Stimulated activated CD4-positive, alpha-beta T cell treated with anti-CD3 and anti-CD28 coated beads, TNF-alpha, amount 100 ng/mL, for 1 hour (primary cell): ENCODE data around the gene MYCBPAP.

Experiments
- DNase-seq, 3 donors: peaks; one replicate each; pipeline ENCODE4 v3.0.0-alpha.2; 2020; ENCODE audit warnings: low read depth in 3 of 3, low spot score in 1 of 3

MYCBPAP gene

DNA sequence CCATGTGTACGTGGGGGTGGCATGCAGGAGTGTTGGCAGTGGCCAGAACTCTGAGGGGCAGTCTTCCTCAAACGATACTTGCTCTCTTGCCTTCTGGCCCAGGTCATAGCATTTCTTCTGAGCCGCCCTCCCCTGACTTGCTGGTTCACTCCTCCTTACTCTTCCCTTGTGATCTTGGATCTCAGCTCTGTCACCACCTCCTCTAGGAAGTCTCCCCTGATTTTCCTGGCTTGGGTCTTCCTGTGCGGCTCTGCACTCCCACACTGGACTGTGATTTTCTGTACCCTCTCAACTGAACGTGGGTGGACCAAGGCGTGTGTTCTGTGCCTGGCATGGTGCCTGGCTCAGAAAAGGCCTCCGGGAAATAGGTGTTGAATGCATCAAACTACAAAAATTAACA lies 27.2 kb downstream of the MYCBPAP start:
- DNase-seq = no peak

DNA sequence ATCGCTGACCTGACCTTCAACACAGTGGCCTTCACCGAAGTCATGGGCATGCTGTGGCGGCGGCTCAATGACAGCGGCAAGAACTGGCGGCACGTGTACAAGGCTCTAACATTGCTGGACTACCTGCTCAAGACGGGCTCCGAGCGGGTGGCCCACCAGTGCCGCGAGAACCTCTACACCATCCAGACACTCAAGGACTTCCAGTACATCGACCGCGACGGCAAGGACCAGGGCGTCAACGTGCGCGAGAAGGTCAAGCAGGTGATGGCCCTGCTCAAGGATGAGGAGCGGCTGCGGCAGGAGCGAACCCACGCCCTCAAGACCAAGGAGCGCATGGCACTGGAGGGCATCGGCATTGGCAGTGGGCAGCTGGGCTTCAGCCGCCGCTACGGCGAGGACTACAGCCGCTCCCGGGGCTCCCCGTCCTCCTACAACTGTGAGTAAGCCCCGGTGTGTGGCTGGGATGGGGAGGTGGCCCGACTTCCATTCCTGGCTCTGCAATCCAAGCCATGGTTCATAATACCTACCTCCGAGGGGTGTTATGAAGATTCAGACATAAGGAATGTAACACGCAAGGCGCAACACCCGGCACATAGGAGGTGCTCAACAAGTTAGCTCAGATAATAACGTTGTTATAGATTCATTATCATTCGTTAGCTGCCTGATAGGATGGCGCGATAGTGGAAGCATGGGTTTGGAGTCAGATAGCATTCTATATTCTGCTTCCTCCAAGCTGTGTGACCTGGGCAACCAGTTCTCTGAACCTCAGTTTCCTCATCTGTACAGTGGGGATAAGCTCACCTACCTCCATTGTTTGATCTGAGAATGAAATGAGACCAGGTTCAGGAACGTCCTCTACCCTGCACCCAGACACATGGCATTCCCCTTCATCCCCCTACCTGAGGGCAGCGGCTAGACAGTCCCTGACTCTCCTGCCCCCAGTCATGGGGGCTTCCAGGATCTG lies 28.7 kb downstream of the MYCBPAP start:
- no peak for DNase-seq

DNA sequence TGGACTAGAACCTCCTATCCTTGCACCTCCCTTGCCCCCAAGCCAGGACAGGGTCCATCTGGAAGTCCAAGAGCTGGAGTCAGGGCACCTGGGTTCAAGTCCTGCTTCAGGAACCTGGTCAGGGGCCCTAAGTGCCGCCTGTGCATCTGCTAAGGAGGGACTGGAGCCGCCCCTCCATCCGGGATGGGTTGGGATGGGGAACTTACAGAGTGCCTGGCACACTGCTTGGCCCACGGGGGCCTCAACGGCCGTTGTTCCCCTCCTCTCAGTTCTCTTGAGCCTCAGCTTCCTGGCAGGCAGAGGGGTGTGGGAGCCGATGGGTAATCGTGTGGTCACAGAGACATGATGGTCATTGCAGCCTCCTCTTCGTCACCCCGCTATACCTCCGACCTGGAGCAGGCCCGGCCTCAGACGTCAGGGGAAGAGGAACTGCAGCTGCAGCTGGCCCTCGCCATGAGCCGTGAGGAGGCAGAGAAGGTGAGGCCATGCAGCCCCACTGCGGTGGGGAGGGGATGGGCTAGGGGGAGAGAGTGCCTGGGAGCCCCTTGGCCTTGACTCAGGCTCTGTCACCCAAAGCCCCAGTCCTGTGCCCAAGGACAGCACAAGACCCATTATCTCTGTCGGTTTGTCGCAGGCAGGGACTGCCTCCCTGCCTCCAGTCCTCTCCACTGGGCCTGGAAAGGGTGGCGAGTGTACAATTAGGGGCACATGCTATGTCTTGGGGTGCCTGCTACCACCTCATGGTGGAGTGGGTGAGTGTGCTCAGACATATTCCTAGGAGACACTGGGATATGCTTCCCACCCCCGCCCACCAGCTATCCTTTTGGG lies 29.7 kb downstream of the MYCBPAP start:
- DNase-seq = no peak

- DNase-seq = no peak
Measured at GRCh38 chr17:50538549-50539410, 30.5 kb downstream of the MYCBPAP start.

DNA sequence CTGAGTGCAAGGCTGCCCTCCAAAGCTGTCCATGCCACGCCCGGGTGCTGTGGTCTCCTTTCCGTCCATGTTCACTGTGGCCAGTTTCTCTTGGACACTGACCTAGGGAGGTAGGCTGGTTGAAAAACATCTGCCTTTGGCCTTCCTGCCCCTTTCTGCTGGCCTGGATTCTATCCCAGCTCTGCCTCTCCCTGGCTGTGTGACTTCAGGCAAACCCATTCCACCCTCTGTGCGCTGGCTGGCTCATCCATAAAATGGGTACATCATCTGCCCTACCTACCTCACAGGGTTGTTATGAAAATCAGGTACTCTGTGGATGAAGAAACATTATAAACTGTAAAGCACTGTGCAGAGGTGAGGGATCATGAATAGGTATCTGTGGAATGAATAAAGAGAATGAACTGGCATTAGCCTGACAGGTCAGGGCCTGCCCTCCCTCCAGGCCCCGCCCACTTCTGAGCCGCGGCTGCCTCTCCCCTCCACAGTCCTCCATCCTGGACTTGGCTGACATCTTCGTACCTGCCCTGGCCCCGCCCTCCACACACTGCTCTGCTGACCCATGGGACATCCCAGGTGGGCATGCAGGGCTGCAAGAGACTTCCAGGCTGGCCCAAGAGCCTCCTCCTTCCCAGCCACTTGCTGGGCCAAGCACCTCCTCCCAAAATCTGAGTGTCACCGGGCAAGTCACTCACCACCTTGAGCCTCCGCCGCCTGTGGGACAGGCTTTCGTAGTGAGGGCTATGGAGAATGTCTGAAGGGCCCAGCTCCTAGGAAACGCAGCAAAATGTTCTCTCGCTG lies 31.7 kb downstream of the MYCBPAP start:
- DNase-seq = no peak

DNA sequence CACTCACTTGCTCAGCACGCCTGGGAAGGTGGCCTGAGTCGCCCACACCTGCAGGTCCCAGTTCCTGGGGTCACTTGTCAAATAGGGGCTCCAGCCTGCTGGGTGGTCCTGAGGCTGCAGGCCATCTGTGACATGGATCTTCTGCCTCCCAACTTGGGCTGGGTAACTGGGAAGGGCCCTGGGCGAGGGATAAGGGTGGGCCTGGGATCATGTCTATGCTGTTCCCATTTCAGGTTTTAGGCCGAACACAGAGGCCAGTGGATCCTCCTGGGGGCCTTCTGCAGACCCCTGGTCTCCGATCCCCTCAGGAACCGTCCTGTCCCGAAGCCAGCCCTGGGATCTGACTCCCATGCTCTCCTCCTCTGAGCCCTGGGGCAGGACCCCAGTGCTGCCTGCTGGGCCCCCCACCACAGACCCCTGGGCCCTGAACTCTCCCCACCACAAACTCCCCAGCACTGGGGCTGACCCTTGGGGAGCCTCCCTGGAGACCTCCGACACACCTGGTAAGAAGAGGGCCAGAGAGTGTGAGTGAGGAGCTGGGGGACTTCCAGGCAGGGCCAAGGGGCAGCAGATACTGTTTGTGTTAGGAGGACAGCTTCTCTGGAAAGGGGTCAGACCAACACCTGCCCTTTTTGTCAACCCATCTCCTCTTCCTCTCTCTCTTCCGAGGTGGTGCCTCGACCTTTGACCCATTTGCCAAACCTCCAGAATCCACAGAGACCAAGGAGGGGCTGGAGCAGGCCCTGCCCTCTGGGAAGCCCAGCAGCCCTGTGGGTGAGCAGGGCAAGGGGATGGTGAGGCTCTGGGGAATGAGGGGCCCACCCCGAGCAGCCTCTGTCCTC lies 32.5 kb downstream of the MYCBPAP start:
- DNase-seq = no peak

DNA sequence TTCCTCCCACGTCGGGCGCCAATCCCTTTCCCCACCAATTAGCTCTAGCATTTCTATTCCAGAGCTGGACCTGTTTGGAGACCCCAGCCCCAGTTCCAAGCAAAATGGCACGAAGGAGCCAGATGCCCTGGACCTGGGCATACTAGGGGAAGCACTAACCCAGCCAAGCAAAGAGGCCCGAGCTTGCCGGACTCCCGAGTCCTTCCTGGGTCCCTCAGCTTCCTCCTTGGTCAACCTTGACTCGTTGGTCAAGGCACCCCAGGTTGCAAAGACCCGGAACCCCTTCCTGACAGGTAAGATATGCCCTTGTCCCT lies 33.1 kb downstream of the MYCBPAP start:
- DNase-seq = no peak

DNA sequence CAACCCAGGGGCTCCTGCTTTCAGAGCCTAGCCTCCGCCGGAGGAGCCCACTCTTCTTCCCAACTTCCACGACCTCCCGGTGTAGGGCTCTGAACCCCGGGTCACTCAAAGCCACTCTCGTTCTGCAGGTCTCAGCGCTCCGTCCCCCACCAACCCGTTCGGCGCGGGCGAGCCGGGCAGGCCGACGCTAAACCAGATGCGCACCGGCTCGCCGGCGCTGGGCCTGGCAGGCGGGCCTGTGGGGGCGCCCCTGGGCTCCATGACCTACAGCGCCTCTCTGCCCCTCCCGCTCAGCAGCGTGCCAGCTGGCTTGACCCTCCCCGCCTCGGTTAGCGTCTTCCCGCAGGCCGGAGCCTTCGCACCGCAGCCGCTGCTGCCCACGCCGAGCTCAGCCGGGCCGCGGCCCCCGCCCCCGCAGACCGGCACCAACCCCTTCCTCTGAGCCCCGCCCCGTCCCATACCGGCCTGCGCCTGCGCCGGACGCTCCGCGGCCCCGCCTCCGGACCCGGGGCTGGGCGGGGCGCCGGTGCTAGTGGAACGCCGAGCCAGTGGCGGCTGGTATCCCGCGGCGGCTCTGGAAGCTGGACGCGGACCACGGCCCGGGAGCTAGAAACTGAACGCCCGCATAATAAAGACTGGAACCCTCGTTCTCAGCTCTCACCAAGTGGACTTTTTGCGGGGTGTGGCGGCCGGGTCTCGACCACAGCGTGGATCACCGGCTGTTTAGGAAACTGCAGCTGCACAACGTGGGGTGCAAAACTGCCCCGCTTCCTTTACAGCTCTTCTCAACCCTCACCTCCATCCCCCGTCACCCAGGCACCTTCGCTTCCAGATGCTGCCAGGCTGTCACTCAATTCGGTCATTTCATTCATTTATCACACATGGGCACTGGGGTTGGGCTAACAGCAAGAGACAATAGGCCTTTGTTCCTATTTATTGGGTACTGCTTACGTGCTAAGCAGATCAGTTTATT lies 33.8 kb downstream of the MYCBPAP start:
- peak; percentile 61 to 81 (median 64) for DNase-seq

DNA sequence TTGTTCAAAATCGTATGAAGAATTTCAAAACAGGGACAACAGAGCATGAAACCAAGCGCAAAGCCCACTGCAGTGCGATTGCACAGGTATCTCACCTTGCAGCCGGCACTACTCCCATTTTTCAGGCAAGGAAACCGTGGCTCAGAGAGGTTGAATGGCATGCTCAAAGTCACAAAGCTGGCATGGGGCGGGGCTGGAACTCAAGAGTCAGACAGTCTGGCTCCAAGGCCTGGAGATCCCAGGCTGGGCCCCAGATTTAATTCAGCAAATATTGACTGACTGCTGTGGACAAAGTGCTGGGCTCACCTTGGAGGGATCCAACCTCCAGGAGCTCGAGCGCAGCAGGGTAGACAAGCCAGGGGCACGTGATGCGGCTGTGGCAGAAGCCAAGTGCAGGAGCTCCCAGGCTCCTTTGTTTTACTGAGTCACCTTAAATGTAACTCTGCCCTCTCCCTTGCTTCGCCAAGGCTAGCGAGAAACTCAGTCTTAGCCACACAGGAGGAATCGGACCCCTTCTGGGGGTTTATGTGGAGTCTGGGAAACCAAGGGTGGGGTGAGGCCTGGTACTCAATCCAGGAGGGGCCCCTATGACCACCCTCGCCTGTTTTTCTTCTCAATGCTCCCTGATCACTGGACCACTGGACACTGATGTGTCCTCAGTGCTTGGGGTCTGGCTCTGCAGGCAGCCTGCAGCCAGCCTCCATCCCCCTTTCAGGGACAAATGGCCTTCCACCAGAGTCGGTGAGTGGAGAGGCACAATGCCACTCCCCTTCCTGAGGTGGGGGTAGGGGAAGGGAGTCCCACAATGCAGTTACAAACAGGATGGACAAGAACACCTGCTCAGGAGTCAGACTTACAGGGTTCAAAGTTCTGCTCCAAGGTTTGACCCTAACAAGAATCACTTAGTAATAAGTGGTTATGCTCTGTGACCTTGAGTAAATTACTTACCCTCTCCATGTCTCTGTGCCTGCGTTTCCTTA lies 34.8 kb downstream of the MYCBPAP start:
- no peak for DNase-seq

DNA sequence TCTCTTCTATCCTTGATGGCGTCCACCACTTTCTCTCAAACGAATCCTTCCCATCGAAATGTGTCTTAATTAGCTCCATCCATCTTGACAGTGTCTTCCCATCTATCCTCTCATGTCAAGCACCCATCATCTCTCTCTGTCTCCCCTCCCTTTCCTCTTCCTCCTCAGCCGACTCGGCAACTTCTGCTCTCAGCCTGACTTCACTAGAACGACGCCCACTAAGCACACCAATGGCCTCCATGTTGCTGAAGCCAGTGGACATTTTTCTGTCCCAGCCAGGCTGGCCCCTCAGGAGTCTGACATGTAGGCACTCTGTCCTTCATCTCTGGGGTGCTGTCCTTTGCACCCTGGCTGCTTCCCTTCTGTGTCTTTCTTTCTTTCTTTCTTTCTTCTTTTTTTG lies 36.3 kb downstream of the MYCBPAP start:
- DNase-seq = no peak

DNA sequence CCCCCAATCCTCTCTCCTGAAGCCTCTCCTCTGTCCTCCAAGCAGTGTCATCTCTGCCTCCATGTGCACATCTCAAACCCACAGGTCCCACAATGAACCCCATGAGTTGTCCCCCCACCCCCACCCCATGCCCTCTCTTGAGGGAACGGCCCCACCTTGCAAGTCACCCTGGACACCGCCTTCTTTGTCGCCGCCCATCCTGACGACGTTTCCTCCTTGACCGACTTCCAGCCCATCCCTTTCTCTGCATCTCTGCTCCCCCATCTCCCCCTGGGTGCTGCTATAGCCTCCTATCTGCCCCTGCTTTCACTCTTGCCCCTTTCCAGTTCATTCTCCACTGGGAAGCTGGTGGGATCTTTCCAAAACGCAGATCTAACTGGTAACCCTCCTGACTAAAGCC lies 37.1 kb downstream of the MYCBPAP start:
- DNase-seq = no peak

GRCh38 chr17:50546701-50547034 lies 38.4 kb downstream of the MYCBPAP start:
- DNase-seq = no peak

GRCh38 chr17:50547035-50547735 lies 38.9 kb downstream of the MYCBPAP start, which contains the start of gene SPATA20:
Gene SPATA20, plus strand, starts transcription at chr17:50547174. Its CDS starts 35 bp downstream, at chr17:50547209.
- DNase-seq = peak; percentile 60 to 74 (median 62)

GRCh38 chr17:50547736-50548083 lies 39.5 kb downstream of the MYCBPAP start:
- DNase-seq = no peak

DNA sequence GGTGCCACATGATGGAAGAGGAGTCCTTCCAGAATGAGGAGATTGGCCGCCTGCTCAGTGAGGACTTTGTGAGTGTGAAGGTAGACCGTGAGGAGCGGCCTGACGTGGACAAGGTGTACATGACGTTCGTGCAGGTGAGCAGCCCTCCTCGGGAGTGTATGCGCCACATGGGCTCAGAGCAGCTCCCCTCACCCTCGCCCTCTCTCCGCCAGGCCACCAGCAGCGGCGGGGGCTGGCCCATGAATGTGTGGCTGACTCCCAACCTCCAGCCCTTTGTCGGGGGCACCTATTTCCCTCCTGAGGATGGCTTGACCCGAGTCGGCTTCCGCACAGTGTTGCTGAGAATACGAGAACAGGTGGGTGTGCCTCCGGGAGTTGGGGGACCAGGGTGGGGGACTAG lies 40.6 kb downstream of the MYCBPAP start:
- DNase-seq = no peak

DNA sequence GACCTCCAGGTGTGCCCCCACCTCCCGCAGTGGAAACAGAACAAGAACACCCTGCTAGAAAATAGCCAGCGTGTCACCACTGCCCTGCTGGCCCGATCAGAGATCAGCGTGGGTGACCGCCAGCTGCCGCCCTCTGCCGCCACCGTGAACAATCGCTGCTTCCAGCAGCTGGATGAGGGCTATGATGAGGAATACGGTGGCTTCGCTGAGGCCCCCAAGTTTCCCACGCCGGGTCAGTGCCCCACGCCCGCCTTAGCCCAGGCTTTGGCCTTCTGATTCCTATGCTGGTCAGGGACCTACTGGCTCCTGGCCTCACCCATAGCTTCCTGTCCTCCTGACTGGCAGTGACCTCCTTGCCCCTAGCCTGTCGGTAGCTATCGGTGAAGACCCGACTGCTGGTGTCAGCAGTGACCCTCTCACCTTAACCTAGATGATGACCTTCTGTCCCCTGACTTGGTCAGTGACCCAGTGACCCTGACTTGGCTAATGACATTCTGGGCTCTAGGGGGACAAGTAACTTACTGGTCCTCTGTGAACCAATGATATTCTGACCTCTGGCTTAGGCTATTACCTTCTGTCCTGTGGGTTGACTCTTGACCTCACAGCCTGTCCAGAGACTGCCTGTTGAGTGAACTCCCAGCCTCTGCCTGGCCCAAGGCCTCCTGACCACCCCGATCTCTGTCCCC lies 41.2 kb downstream of the MYCBPAP start:
- DNase-seq = no peak
